GM06990 (cell line): Measurements from ENCODE around the gene CIART.

ENCODE experiments used
- DNase-seq: peaks from one replicate; pipeline ENCODE4 v3.0.0-alpha.2; 2011; ENCODE audit not compliant: insufficient read length; ENCODE audit errors: extremely low read depth
- H3K27me3 ChIP-seq: replicated peaks from 2 replicates; pipeline ENCODE4 v1.6.0; 2011; ENCODE audit warnings: low read length; ENCODE audit not compliant: control insufficient read depth, insufficient read depth
- H3K36me3 ChIP-seq: 2 replicates; pipeline ENCODE4 v1.5.1; 2011; ENCODE audit warnings: low read length; ENCODE audit not compliant: control insufficient read depth, insufficient read depth
- H3K4me3 ChIP-seq: replicated peaks from 2 replicates; pipeline ENCODE4 v1.5.1; 2011; ENCODE audit warnings: low read depth, mild to moderate bottlenecking, control low read depth, low read length
- TF ChIP-seq, protein P1 (sequence below): IDR thresholded peaks from 2 replicates; pipeline ENCODE4 v1.5.1; 2011; ENCODE audit warnings: low read length, control low read depth, mild to moderate bottlenecking, inconsistent platforms; ENCODE audit not compliant: insufficient read depth, poor library complexity, severe bottlenecking

The CIART gene

DNA sequence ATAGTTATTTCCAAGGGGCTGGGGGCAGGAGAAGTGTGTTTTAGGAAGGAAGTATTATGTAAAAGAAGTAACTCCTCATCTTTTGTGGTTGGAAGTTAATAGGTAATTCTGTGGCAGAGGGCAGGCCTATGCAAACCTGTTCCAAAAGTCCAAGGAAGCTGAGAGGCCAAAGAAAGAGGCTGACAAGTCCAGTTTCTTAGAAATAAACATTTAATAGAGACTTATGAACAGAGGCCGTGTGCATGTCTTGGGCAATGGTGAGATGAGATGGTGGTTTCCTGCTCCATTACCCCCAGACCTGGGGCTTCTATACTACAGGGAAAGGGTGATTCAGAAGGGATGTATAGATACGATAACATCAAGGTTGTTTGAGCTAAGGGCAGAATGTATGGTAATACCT lies 32.4 kb upstream of the CIART start:
- DNase-seq = no peak
- Histone ChIP-seq H3K27me3 (no peaks in the 10 kb centered on the region), H3K4me3 (no peak overlapping the region), H3K36me3 (no peaks in the 10 kb centered on the region)
- TF ChIP-seq, protein P1, sequence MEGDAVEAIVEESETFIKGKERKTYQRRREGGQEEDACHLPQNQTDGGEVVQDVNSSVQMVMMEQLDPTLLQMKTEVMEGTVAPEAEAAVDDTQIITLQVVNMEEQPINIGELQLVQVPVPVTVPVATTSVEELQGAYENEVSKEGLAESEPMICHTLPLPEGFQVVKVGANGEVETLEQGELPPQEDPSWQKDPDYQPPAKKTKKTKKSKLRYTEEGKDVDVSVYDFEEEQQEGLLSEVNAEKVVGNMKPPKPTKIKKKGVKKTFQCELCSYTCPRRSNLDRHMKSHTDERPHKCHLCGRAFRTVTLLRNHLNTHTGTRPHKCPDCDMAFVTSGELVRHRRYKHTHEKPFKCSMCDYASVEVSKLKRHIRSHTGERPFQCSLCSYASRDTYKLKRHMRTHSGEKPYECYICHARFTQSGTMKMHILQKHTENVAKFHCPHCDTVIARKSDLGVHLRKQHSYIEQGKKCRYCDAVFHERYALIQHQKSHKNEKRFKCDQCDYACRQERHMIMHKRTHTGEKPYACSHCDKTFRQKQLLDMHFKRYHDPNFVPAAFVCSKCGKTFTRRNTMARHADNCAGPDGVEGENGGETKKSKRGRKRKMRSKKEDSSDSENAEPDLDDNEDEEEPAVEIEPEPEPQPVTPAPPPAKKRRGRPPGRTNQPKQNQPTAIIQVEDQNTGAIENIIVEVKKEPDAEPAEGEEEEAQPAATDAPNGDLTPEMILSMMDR = no peak

DNA sequence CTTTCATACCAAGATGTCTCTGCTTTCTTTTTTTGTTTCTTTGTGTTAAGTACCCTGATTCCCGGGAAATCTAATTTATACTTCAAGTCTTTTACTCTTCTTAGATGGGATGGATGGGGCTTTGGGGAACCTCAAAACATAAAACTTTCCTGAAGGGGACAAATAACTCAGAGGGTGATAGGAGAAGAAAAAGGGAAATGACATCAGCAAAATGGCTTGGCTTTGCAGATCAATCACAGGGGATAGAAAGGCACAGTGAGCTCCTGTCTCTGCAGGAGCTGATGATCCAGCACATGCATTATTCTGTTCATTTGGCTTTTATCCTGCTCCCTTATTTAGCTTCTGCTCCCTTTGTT lies 26.2 kb upstream of the CIART start:
- TF ChIP-seq, protein P1 = no peak
- Histone ChIP-seq H3K27me3 (no peaks in the 10 kb centered on the region), H3K36me3 (no peaks in the 10 kb centered on the region), H3K4me3 (no peak overlapping the region)
- no peak for DNase-seq

DNA sequence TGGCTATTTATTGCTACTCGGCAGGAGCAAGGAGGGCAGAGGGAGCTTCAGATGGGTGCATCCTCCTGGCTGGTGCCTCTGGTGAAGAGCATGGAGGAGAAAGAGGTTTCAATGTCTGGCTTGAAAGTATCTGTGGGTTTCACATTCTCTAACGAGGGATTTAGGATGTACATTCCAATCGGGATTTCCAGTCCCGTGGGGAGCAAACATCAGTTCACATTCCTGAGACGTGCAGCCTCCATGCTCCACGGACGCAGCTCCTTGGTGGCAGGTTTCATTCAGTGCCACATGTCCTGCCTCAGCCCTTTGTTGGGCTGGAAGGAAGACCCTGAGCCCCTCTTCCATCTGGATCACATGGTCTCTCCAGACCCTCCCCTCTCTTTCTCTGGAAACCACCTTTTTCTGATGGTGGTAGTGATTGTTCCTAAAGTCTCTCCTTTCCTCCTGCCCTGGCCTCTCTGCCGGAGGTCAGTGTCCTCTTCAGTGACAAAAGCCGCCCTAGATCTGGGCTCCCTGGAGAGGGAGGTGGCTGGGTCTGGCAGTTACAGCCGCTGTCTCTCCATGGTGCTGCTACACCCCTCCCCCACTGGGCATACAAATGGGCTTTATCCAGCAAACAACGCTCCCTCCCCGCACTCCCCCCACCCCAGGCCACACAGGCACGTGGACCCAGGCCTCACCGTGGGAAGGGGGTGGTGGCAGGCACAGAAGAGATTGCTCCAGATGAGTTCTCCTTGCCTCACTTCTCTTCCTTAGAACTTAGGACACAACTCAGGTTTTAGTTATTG lies 25.6 kb upstream of the CIART start:
- TF ChIP-seq, protein P1 = no peak
- DNase-seq = no peak
- Histone ChIP-seq H3K27me3 (no peaks in the 10 kb centered on the region), H3K36me3 (no peaks in the 10 kb centered on the region), H3K4me3 (no peak overlapping the region)

DNA sequence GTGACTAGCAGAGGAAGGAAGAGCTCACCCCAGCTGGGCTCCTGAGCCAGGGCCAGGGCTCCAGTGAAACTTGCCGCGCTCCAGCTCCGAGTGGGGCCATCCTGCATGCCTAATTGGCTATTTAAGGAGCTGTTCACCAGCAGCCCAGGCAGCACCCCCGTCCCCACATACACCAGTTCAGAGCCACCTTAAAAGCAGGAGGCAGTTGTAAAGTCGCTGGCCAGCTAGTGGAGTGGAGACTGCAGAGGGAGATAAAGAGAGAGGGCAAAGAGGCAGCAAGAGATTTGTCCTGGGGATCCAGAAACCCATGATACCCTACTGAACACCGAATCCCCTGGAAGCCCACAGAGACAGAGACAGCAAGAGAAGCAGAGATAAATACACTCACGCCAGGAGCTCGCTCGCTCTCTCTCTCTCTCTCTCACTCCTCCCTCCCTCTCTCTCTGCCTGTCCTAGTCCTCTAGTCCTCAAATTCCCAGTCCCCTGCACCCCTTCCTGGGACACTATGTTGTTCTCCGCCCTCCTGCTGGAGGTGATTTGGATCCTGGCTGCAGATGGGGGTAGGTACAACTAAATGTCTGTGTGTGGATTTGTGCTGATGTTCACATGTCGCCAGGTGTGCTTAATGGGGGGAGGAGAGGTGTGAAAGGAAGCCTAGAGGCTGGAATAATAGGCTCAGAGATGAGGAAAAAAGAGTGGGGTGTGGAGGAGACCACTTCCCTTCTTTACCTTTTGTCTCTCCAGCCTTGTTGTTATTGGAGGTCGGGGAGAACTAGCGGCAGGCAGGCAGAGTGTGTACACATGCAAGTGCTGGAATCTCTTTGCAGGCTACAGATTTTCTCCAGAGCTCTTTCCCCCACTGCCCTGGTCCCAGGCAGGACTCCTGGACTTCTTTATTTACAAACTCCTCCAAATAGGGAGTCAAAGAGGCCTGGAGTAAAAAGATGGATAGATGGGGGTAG lies 24.4 kb upstream of the CIART start, which contains the start of gene CA14:
Gene CA14, plus strand, starts transcription at position 151 of the 962 bp plus-strand sequence. Its CDS starts 355 bp downstream, at position 506.
- DNase-seq = no peak
- TF ChIP-seq, protein P1 = no peak
- H3K27me3 ChIP-seq = no peaks in the 10 kb centered on the region
- H3K4me3 ChIP-seq = no peak within 1 kb of the TSS
- H3K36me3 ChIP-seq = no peaks in the 10 kb centered on the region

DNA sequence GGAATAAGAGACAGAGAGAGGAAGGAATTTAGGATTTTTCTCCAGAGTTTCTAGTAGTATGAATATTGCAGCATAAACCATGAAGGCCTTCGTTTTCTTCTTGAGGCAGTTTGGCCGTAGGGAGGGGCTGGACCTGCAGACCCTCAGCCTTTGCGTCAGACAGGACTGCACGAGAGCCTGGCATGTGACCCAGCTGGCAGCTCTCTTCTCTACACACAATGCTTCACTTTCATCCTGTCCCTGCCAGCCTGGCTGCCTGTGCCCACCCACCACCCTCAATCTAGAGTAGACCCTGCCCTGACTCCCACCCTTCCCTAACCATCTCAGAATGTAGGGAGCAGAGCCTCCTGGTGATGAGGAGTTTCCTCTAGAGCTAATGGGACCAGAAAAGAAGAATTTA lies 23.1 kb upstream of the CIART start:
- H3K36me3 ChIP-seq = no peaks in the 10 kb centered on the region
- H3K4me3 ChIP-seq = no peak overlapping the region
- TF ChIP-seq, protein P1 = no peak
- H3K27me3 ChIP-seq = no peaks in the 10 kb centered on the region
- no peak for DNase-seq
